ENCODE data around the gene ALPI.

The ALPI gene

DNA sequence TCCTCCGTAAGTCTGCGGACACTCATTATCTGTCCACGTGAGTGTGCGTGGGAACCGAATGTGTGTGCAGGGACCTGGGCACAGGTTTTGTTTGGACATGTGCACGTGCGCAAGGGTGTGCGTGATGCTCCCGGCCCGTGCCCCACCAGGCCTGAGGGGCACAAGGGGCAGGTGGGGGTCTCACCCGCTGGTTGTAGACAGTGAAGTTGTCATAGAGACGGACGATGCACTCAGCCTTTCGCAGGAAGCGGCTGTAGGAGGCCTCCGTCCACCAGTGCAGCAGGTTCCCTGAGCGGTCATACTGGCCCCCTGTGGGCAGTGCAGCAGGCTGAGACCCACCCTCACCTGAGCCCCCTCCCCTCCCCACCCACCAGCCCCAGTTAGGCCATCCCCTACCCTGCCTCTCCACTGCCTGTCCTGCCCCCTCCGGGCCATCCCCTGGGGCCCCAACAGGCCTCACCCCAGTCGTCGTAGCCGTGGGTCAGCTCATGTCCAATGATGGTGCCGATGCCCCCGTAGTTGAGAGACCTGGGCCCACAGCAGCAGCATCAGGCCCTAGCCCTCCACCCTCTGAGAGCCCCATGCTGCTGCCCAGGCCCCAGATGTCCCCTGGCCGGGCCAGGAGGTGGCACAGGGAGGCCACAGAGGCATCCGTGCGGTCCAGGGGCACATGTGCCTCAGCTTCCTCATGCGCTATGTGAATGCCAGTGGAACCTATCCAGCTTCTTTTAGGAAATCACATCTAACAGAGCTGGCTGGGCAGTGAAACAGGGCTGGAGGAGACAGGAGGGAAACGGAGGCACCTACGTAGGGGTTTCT lies 25.6 kb downstream of the ALPI start:
- Histone ChIP-seq H3K23ac (ENCODE audit: low read length) (no peak overlapping the region), H3K18ac (ENCODE audit: low read length) (no peak overlapping the region), H2BK120ac (ENCODE audit: low read depth, low read length) (no peak overlapping the region), H2BK5ac (ENCODE audit: low read length) (no peak overlapping the region), H3K4me1 (ENCODE audit: control insufficient read depth, low read depth, low read length) (no peaks in the 10 kb centered on the region), H3K79me2 (ENCODE audit: control insufficient read depth, insufficient read depth, low read length) (no peaks in the 10 kb centered on the region), H3K79me1 (ENCODE audit: low read length) (no peaks in the 10 kb centered on the region), H3K56ac (ENCODE audit: low read length) (no peak overlapping the region), H2BK15ac (replicated peaks; ENCODE audit: low read depth) (no peak overlapping the region), H3K4ac (ENCODE audit: low read depth, low read length) (no peak overlapping the region), H3K9ac (ENCODE audit: low read length) (no peak overlapping the region), H3K4me3 (ENCODE audit: low read length) (no peak overlapping the region), H3K4me2 (ENCODE audit: low read length) (no peak overlapping the region), H2AK5ac (ENCODE audit: low read length) (no peak overlapping the region), H3K36me3 (ENCODE audit: control insufficient read depth, insufficient read depth, low read length) (no peaks in the 10 kb centered on the region), H3K27ac (ENCODE audit: low read depth, low read length) (no peak overlapping the region), H4K5ac (ENCODE audit: low read length) (no peak overlapping the region), H4K8ac (ENCODE audit: low read depth, low read length) (no peak overlapping the region), H3K27me3 (ENCODE audit: insufficient read depth, low read length, poor library complexity) (peaks cover 17% of the 10 kb centered on the region)
- no CpG with 5 or more reads among the region's 29 CpGs for whole genome bisulfite sequencing (ENCODE audit: extremely low coverage, insufficient coverage, low lambda C conversion rate)
- no peak for DNase-seq

DNA sequence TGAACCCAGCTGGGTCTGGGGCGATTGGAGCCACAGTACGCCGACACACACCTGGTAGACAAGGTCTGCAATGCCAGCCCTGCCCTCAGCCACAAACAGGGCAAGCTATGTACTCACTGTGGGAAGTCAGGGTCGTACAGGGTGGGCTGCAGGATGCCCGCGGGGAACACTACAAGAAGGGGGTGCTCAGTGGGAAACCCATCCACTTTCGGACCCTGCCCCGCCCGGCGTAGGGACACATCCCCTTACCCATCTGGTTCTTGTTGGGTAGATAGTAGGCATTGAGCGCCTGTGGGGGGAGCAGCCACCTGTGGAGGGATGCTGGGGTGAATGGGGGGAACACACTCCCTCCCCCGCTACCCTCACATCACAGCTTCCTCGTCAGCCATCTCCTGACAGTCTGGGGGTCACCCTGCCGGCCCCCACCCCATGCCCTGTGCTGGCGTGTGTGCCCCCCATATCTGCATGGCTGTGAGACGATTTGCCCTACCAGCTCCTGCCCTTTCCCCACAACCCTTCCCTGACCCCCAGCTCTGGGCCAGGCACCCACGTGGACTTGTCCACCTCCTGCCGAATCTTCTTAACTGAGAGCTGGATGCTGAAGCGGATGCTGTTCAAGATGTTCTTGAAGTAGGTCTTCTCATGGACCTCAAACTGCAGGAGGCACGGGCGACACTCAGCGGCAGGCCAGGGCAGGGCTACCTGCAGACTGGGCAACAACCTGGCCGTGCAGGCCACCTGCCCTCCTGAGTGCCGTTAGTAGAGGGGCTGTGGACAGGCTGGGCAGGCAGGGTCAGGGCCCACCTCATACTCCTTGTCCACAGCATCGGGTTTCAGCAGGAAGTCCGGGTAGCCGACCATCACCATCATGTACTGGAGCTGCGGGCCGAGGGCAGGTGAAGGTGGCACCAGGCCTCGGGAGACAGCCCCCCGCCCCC lies 26.6 kb downstream of the ALPI start:
- no peak for DNase-seq
- Histone ChIP-seq H3K4me2 (ENCODE audit: low read length) (no peak overlapping the region), H3K56ac (ENCODE audit: low read length) (peak overlapping the region; percentile 15), H2AK5ac (ENCODE audit: low read length) (no peak overlapping the region), H3K9ac (ENCODE audit: low read length) (no peak overlapping the region), H3K4me1 (ENCODE audit: control insufficient read depth, low read depth, low read length) (no peaks in the 10 kb centered on the region), H3K27me3 (ENCODE audit: insufficient read depth, low read length, poor library complexity) (peaks cover 25% of the 10 kb centered on the region), H3K27ac (ENCODE audit: low read depth, low read length) (no peak overlapping the region), H3K4ac (ENCODE audit: low read depth, low read length) (no peak overlapping the region), H2BK15ac (replicated peaks; ENCODE audit: low read depth) (no peak overlapping the region), H2BK5ac (ENCODE audit: low read length) (no peak overlapping the region), H3K4me3 (ENCODE audit: low read length) (no peak overlapping the region), H3K23ac (ENCODE audit: low read length) (no peak overlapping the region), H2BK120ac (ENCODE audit: low read depth, low read length) (no peak overlapping the region), H3K36me3 (ENCODE audit: control insufficient read depth, insufficient read depth, low read length) (no peaks in the 10 kb centered on the region), H4K5ac (ENCODE audit: low read length) (no peak overlapping the region), H3K79me2 (ENCODE audit: control insufficient read depth, insufficient read depth, low read length) (no peaks in the 10 kb centered on the region), H3K18ac (ENCODE audit: low read length) (no peak overlapping the region), H3K79me1 (ENCODE audit: low read length) (no peaks in the 10 kb centered on the region), H4K8ac (ENCODE audit: low read depth, low read length) (no peak overlapping the region)
- whole genome bisulfite sequencing (ENCODE audit: extremely low coverage, insufficient coverage, low lambda C conversion rate) = no CpG with 5 or more reads among the region's 31 CpGs

DNA sequence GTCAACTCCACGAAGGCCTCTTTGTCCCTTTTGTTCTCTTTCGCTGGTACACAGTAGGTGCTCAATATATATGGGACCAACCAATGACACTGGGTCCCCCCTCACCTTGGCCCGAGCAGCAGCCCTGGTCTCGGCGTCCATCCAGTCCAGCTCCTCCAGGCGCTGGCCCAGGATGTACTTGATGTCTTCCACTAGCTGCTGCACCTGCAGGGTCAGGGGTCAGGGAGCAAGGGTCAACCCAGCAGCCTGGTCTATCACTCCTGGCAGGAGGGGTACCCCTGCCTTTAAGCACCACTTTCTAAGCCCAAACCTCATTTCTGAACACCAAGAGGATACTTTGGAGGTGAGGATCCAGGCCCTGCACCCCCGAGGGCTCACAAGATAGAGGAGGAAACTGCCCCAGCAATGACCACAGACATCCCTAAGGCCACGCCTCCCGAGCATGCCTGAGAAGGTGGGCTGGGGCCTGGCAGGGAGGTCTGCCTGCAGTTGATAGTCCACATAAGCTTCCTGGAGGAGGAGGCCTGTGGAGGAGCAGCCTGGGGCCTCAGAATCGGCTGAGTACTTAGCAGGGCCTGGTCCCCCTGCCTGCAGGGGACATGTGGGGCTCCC lies 27.5 kb downstream of the ALPI start:
- no peak overlapping the region for H2BK5ac ChIP-seq (ENCODE audit: low read length)
- H3K27me3 ChIP-seq (ENCODE audit: insufficient read depth, low read length, poor library complexity) = peaks cover 25% of the 10 kb centered on the region
- H3K4me2 ChIP-seq (ENCODE audit: low read length) = no peak overlapping the region
- H2BK15ac ChIP-seq (replicated peaks; ENCODE audit: low read depth) = no peak overlapping the region
- H3K79me1 ChIP-seq (ENCODE audit: low read length) = no peaks in the 10 kb centered on the region
- no peak overlapping the region for H3K18ac ChIP-seq (ENCODE audit: low read length)
- H3K9ac ChIP-seq (ENCODE audit: low read length) = no peak overlapping the region
- H4K5ac ChIP-seq (ENCODE audit: low read length) = no peak overlapping the region
- no peak overlapping the region for H2AK5ac ChIP-seq (ENCODE audit: low read length)
- H3K36me3 ChIP-seq (ENCODE audit: control insufficient read depth, insufficient read depth, low read length) = no peaks in the 10 kb centered on the region
- H4K8ac ChIP-seq (ENCODE audit: low read depth, low read length) = no peak overlapping the region
- no peaks in the 10 kb centered on the region for H3K4me1 ChIP-seq (ENCODE audit: control insufficient read depth, low read depth, low read length)
- no peak overlapping the region for H3K23ac ChIP-seq (ENCODE audit: low read length)
- H3K4ac ChIP-seq (ENCODE audit: low read depth, low read length) = no peak overlapping the region
- H3K56ac ChIP-seq (ENCODE audit: low read length) = no peak overlapping the region
- H2BK120ac ChIP-seq (ENCODE audit: low read depth, low read length) = no peak overlapping the region
- no peak overlapping the region for H3K27ac ChIP-seq (ENCODE audit: low read depth, low read length)
- no peak overlapping the region for H3K4me3 ChIP-seq (ENCODE audit: low read length)
- H3K79me2 ChIP-seq (ENCODE audit: control insufficient read depth, insufficient read depth, low read length) = no peaks in the 10 kb centered on the region
- no CpG with 5 or more reads among the region's 10 CpGs for WGBS (ENCODE audit: extremely low coverage, insufficient coverage, low lambda C conversion rate)
- no peak for DNase-seq

DNA sequence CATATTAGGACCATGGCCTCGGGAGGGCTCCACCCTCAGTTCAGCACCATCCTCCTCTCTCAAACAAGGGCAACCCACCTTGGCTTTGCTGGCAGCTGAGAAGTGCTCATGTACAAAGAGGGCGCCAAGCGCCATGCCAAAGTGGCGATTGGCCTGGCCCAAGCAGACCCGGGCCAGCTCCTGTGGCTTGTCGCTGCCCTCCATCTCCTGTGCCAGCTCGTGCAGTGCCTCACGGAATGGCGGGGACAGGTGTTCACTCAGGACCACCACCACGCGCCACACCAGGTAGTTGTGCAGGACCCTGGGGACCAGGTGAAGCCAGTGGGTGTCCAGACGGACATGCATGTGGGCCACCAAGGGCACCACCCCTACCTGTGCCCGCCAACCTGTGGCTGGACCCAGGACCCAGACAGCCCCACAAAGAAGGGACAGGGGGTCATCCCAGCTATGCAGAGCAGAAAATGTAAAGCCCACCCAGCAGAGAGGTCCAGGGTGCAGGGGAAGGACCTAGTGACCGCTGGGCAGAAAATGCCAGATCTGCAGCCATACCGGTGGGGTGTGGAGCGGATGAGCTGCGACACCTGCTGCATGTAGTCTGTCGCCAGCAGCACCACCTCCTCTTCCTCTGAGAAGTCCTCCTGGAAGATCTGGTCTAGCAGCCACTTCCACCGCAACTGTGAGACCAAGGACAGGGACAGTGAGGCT lies 28.1 kb downstream of the ALPI start:
- WGBS (ENCODE audit: extremely low coverage, insufficient coverage, low lambda C conversion rate) = no CpG with 5 or more reads among the region's 19 CpGs
- H4K5ac ChIP-seq (ENCODE audit: low read length) = no peak overlapping the region
- no peak overlapping the region for H3K9ac ChIP-seq (ENCODE audit: low read length)
- H3K27me3 ChIP-seq (ENCODE audit: insufficient read depth, low read length, poor library complexity) = peaks cover 25% of the 10 kb centered on the region
- H2BK15ac ChIP-seq (replicated peaks; ENCODE audit: low read depth) = no peak overlapping the region
- H3K4me3 ChIP-seq (ENCODE audit: low read length) = no peak overlapping the region
- H3K4me2 ChIP-seq (ENCODE audit: low read length) = no peak overlapping the region
- H3K4ac ChIP-seq (ENCODE audit: low read depth, low read length) = no peak overlapping the region
- no peaks in the 10 kb centered on the region for H3K4me1 ChIP-seq (ENCODE audit: control insufficient read depth, low read depth, low read length)
- no peak overlapping the region for H3K18ac ChIP-seq (ENCODE audit: low read length)
- H3K23ac ChIP-seq (ENCODE audit: low read length) = no peak overlapping the region
- H3K56ac ChIP-seq (ENCODE audit: low read length) = no peak overlapping the region
- no peak overlapping the region for H4K8ac ChIP-seq (ENCODE audit: low read depth, low read length)
- H2BK5ac ChIP-seq (ENCODE audit: low read length) = no peak overlapping the region
- H3K79me2 ChIP-seq (ENCODE audit: control insufficient read depth, insufficient read depth, low read length) = no peaks in the 10 kb centered on the region
- no peaks in the 10 kb centered on the region for H3K36me3 ChIP-seq (ENCODE audit: control insufficient read depth, insufficient read depth, low read length)
- no peak overlapping the region for H2BK120ac ChIP-seq (ENCODE audit: low read depth, low read length)
- no peak overlapping the region for H2AK5ac ChIP-seq (ENCODE audit: low read length)
- H3K27ac ChIP-seq (ENCODE audit: low read depth, low read length) = no peak overlapping the region
- DNase-seq = no peak
- no peaks in the 10 kb centered on the region for H3K79me1 ChIP-seq (ENCODE audit: low read length)

DNA sequence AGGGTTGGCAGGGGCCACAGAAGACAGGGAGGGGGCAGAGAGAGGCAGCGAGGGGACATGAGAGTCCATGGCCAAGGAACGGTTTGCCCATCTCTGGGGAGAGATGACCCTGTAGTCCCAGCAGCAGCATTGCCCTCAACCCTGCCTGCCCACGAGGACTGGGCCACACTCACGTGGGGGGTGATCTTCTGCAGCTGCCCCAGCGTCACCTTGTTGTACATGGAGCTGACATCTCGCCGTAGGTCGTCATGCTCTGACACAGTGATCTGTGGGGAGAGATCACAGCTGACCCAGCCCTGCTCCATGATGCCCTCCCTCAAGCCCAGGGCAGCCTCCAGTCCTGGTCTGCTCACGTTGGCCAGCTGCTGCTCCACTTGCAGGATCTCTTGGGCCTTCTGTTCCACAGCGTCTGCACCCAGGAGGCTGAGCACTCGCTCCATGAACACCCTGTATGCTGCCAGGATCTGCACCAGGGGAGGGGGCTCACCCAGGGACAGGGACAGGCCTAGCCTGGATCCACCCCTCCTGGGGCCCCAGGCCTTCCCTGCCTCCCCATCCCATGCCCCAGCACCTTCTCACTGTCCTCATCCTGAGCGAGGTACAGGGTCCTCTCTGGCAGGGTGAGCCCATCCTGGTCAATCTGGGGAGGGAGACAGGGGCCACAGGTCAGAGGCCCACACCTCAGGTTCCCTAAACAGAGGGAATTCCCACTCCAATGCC lies 28.8 kb downstream of the ALPI start:
- peaks cover 25% of the 10 kb centered on the region for H3K27me3 ChIP-seq (ENCODE audit: insufficient read depth, low read length, poor library complexity)
- H2BK15ac ChIP-seq (replicated peaks; ENCODE audit: low read depth) = no peak overlapping the region
- no peak overlapping the region for H3K4me2 ChIP-seq (ENCODE audit: low read length)
- no peak overlapping the region for H3K18ac ChIP-seq (ENCODE audit: low read length)
- H3K4me1 ChIP-seq (ENCODE audit: control insufficient read depth, low read depth, low read length) = no peaks in the 10 kb centered on the region
- no peaks in the 10 kb centered on the region for H3K79me2 ChIP-seq (ENCODE audit: control insufficient read depth, insufficient read depth, low read length)
- H4K8ac ChIP-seq (ENCODE audit: low read depth, low read length) = no peak overlapping the region
- H3K56ac ChIP-seq (ENCODE audit: low read length) = no peak overlapping the region
- H3K27ac ChIP-seq (ENCODE audit: low read depth, low read length) = no peak overlapping the region
- H3K79me1 ChIP-seq (ENCODE audit: low read length) = no peaks in the 10 kb centered on the region
- H3K23ac ChIP-seq (ENCODE audit: low read length) = no peak overlapping the region
- no peak overlapping the region for H3K4ac ChIP-seq (ENCODE audit: low read depth, low read length)
- H3K4me3 ChIP-seq (ENCODE audit: low read length) = no peak overlapping the region
- WGBS (ENCODE audit: extremely low coverage, insufficient coverage, low lambda C conversion rate) = no CpG with 5 or more reads among the region's 12 CpGs
- no peak overlapping the region for H3K9ac ChIP-seq (ENCODE audit: low read length)
- H3K36me3 ChIP-seq (ENCODE audit: control insufficient read depth, insufficient read depth, low read length) = no peaks in the 10 kb centered on the region
- no peak overlapping the region for H4K5ac ChIP-seq (ENCODE audit: low read length)
- no peak overlapping the region for H2BK120ac ChIP-seq (ENCODE audit: low read depth, low read length)
- H2AK5ac ChIP-seq (ENCODE audit: low read length) = no peak overlapping the region
- H2BK5ac ChIP-seq (ENCODE audit: low read length) = no peak overlapping the region
- no peak for DNase-seq

Data from mesendoderm (in vitro differentiated cells).